Keratinocyte (primary cell): ENCODE data around the gene NAA25. TPM values are rescaled to one million over a fixed set of nuclear protein-coding genes. Genes with fewer than 3 reads are reported as not detected.

Experiments used
- DNase-seq: peaks from one replicate; pipeline ENCODE4 v3.0.0-alpha.2; 2011; ENCODE audit warnings: low read depth, missing footprints, low spot score
- FAIRE-seq: peaks from 2 replicates; lab custom pipeline; 2011; peaks lifted over from hg19 to GRCh38; lab: Jason Lieb, UNC
- H2AFZ ChIP-seq: 2 replicates; pipeline ENCODE4 v1.6.0; 2012; ENCODE audit warnings: low read length, control low read depth, inconsistent platforms; ENCODE audit not compliant: control insufficient read depth
- H3K27ac ChIP-seq: 2 replicates; pipeline ENCODE4 v1.5.1; 2011; ENCODE audit warnings: low read length; ENCODE audit not compliant: control insufficient read depth, insufficient read depth
- H3K27me3 ChIP-seq: 3 replicates; pipeline ENCODE4 v1.6.0; 2011; ENCODE audit warnings: low read length; ENCODE audit not compliant: control insufficient read depth, insufficient read depth; ENCODE audit errors: extremely low read depth
- H3K36me3 ChIP-seq, 2 experiments: 2 replicates in 1 of 2; 3 replicates in 1 of 2; pipeline ENCODE4 v1.5.1; 2011; ENCODE audit warnings: low read length in 2 of 2, mild to moderate bottlenecking in 1 of 2; ENCODE audit not compliant: control insufficient read depth in 2 of 2, insufficient read depth in 2 of 2; ENCODE audit errors: extremely low read depth in 1 of 2
- H3K4me1 ChIP-seq: 3 replicates; pipeline ENCODE4 v1.5.1; 2011; ENCODE audit warnings: low read length; ENCODE audit not compliant: control insufficient read depth, insufficient read depth; ENCODE audit errors: extremely low read depth
- H3K4me2 ChIP-seq: 3 replicates; pipeline ENCODE4 v1.6.0; 2011; ENCODE audit warnings: low read depth, low read length; ENCODE audit not compliant: control insufficient read depth, insufficient read depth; ENCODE audit errors: extremely low read depth
- H3K4me3 ChIP-seq, 3 experiments: fragments of 200-600 bp in 1 of 3; sonication (generic) in 1 of 3; 2 replicates in 2 of 3; 3 replicates in 1 of 3; pipeline ENCODE4 v1.5.1; 2011 to 2016; ENCODE audit warnings: low read length in 3 of 3, mild to moderate bottlenecking in 3 of 3, control low read depth in 2 of 3, inconsistent platforms in 1 of 3, low read depth in 1 of 3, mixed read lengths in 1 of 3, mixed run types in 1 of 3, moderate library complexity in 1 of 3; ENCODE audit not compliant: control insufficient read depth in 2 of 3, insufficient read depth in 2 of 3; ENCODE audit errors: extremely low read depth in 1 of 3
- H3K79me2 ChIP-seq: 2 replicates; pipeline ENCODE4 v1.6.0; 2012; ENCODE audit warnings: low read length; ENCODE audit not compliant: control insufficient read depth, insufficient read depth
- H3K9ac ChIP-seq: 3 replicates; pipeline ENCODE4 v1.6.0; 2011; ENCODE audit warnings: low read length; ENCODE audit not compliant: control insufficient read depth, insufficient read depth; ENCODE audit errors: extremely low read depth
- H3K9me1 ChIP-seq: 3 replicates; pipeline ENCODE4 v1.6.0; 2011; ENCODE audit warnings: low read length; ENCODE audit not compliant: control insufficient read depth, insufficient read depth; ENCODE audit errors: extremely low read depth
- H3K9me3 ChIP-seq: 2 replicates; pipeline ENCODE4 v1.5.1; 2012; ENCODE audit warnings: low read depth, low read length; ENCODE audit not compliant: control insufficient read depth
- H4K20me1 ChIP-seq: 3 replicates; pipeline ENCODE4 v1.6.0; 2011; ENCODE audit warnings: low read length; ENCODE audit not compliant: control insufficient read depth, insufficient read depth; ENCODE audit errors: extremely low read depth
- CTCF ChIP-seq, 3 experiments: IDR thresholded peaks in 1 of 3; conservative IDR thresholded peaks in 1 of 3; optimal IDR thresholded peaks in 1 of 3; 2 replicates in 2 of 3; 3 replicates in 1 of 3; pipeline versions ENCODE3 to v1.5.1; 2011; ENCODE audit warnings: low read length in 3 of 3, mild to moderate bottlenecking in 3 of 3, moderate library complexity in 2 of 3, control low read depth in 1 of 3, inconsistent platforms in 1 of 3; ENCODE audit not compliant: insufficient read depth in 2 of 3; ENCODE audit errors: extremely low read depth in 1 of 3
- EZH2 ChIP-seq: IDR thresholded peaks from one replicate; pipeline ENCODE4 v1.6.1; 2012; ENCODE audit warnings: inconsistent platforms, mild to moderate bottlenecking, low read length, moderate library complexity
- dilution Hi-C: fragments of 300-500 bp; cut with MboI; formaldehyde crosslinking; loops from one replicate; pipeline ENCODE4 v1.7.0; 2020; ENCODE audit warnings: low sequenced_read_pairs; ENCODE audit not compliant: extremely low pct_ligation_motif_present
- polyA plus RNA-seq, 5 experiments: library from polyadenylated mRNA; depleted of rRNA in 3 of 5; stranded (reverse) in 3 of 5; stranded (forward) in 1 of 5; unstranded in 1 of 5; fragments of >200 nt; gene quantifications; 1 replicate in 1 of 5; 2 replicates in 3 of 5; 3 replicates in 1 of 5; pipeline versions ENCODE4 v1.2.1 to v1.2.3, GENCODE V29; 2011 to 2012; ENCODE audit warnings: missing spikeins in 2 of 5, low read depth in 1 of 5, low replicate concordance in 1 of 5

The NAA25 gene
- polyA plus RNA-seq, 1 donor (not counting 4 experiments of a cell fraction or from before 2014, with no cell fraction given), result 26.1 TPM

- dilution Hi-C loops, result no loop called here
- H3K4me1 ChIP-seq, result peaks cover 28% of the 10 kb centered on the region
- H3K9ac ChIP-seq, result no peak overlapping the region
- DNase-seq (no peak), FAIRE-seq (no peak)
- TF ChIP-seq CTCF (optimal IDR thresholded peaks at IDR 0.05 in 1 of 3, IDR thresholded peaks at IDR 0.05 in 1 of 3, conservative IDR thresholded peaks at IDR 0.05 in 1 of 3; ENCODE audit: extremely low read depth in 1 of 3, insufficient read depth in 2 of 3, low read length in 3 of 3) (no peak), EZH2 (no peak)
- H3K36me3 ChIP-seq, result peaks cover 7 to 21% of the 10 kb centered on the region in 2 experiments
- H3K9me3 ChIP-seq, result no peaks in the 10 kb centered on the region
- H2AFZ ChIP-seq, result no peak overlapping the region
- no peak overlapping the region for H3K4me3 ChIP-seq
- no peaks in the 10 kb centered on the region for H3K27me3 ChIP-seq
- no peaks in the 10 kb centered on the region for H3K9me1 ChIP-seq
- H4K20me1 ChIP-seq, result peaks cover 6% of the 10 kb centered on the region
- peaks cover 63% of the 10 kb centered on the region for H3K79me2 ChIP-seq
- peak overlapping the region; percentile 63 for H3K4me2 ChIP-seq
- H3K27ac ChIP-seq, result peak overlapping the region; percentile 56
Observed at GRCh38 chr12:112018571-112019237, 89.9 kb downstream of the NAA25 start.

DNA sequence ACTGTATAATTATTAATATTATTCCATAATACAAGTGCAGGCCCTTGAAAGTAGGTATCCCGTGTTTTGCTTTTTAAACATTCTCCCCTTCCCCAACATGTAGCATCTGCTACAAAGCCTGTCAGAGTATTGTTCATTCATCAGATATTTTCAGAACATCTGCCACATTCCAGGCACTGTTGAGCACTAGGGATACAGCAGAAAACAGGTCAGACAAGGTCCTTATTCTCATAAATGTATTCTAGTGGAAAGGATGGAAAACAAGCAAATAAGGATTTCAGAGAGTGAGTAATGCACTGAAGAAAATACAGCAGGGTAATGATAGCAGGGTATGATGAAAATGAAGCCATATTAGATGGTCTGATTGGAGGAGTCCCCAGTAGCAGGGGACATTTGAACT lies 91.5 kb downstream of the NAA25 start:
- TF ChIP-seq CTCF (optimal IDR thresholded peaks at IDR 0.05 in 1 of 3, IDR thresholded peaks at IDR 0.05 in 1 of 3, conservative IDR thresholded peaks at IDR 0.05 in 1 of 3; ENCODE audit: extremely low read depth in 1 of 3, insufficient read depth in 2 of 3, low read length in 3 of 3), result no peak
- no peak for TF ChIP-seq EZH2
- no peak for DNase-seq
- H3K9me3 ChIP-seq, result no peaks in the 10 kb centered on the region
- peaks cover 29% of the 10 kb centered on the region for H3K4me1 ChIP-seq
- no peak for FAIRE-seq
- dilution Hi-C loops, result no loop called here
- no peak overlapping the region for H3K27ac ChIP-seq
- H3K27me3 ChIP-seq, result no peaks in the 10 kb centered on the region
- no peak overlapping the region for H3K9ac ChIP-seq
- no peaks in the 10 kb centered on the region for H3K9me1 ChIP-seq
- no peak overlapping the region for H2AFZ ChIP-seq
- H4K20me1 ChIP-seq, result peaks cover 6% of the 10 kb centered on the region
- H3K4me3 ChIP-seq, result no peak overlapping the region
- H3K36me3 ChIP-seq, result peaks cover 5 to 16% of the 10 kb centered on the region in 2 experiments
- H3K4me2 ChIP-seq, result no peak overlapping the region
- H3K79me2 ChIP-seq, result peaks cover 64% of the 10 kb centered on the region
